ENCODE measurements around the gene CLSTN2. TPM values are rescaled to one million over a fixed set of nuclear protein-coding genes. Genes with fewer than 3 reads are reported as not detected.

Gene CLSTN2
- total RNA-seq, 2 donors from 2014 or later = 13.6 to 28.3 TPM

DNA sequence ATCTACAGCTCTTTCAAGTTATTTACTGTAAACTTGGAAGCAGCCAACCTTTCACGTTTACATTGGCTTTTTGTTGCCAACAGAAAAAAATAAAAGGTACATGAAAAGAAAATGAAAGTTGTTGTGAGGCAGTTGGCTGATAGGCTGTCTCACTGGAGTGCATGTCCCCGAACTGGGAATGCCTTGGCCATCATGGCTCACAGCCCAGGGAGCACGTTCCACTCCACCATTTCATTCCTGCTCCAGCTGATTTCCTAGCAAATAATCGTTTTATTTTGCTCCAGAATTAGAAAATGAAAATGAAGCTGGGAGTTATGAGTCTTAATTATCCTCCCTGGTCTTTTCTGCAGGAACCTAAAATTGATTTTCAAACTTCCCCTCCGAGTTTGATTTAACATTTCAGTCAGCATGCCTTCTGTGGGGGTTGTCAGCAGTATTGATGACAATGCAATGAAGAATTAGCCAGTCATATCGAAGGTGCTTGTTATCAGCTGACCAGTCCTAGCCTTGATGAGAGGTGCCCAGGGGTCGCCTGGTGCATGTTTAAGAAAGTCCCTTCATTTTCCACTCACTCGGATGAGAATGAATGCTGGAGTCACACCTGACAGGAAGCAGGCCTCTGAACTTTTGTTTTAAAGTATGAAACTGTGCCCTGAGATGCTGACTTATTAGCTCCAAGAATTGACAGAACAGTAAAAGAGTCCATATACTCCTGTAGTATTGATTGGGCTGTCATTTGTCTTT, 449.2 kb downstream of the CLSTN2 start:
- no peak overlapping the region for H3K27ac ChIP-seq
- H3K27me3 ChIP-seq = no peaks in the 10 kb centered on the region
- H3K4me3 ChIP-seq = no peak overlapping the region
- no peaks in the 10 kb centered on the region for H3K9me3 ChIP-seq
- peaks cover 0 to 17% of the 10 kb centered on the region in 2 donors for H3K4me1 ChIP-seq
- H3K36me3 ChIP-seq = no peaks in the 10 kb centered on the region
- TF ChIP-seq, protein P1, sequence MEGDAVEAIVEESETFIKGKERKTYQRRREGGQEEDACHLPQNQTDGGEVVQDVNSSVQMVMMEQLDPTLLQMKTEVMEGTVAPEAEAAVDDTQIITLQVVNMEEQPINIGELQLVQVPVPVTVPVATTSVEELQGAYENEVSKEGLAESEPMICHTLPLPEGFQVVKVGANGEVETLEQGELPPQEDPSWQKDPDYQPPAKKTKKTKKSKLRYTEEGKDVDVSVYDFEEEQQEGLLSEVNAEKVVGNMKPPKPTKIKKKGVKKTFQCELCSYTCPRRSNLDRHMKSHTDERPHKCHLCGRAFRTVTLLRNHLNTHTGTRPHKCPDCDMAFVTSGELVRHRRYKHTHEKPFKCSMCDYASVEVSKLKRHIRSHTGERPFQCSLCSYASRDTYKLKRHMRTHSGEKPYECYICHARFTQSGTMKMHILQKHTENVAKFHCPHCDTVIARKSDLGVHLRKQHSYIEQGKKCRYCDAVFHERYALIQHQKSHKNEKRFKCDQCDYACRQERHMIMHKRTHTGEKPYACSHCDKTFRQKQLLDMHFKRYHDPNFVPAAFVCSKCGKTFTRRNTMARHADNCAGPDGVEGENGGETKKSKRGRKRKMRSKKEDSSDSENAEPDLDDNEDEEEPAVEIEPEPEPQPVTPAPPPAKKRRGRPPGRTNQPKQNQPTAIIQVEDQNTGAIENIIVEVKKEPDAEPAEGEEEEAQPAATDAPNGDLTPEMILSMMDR (IDR thresholded peaks at IDR 0.05) = no peak
- no peak for DNase-seq (ENCODE audit: low spot score)

DNA sequence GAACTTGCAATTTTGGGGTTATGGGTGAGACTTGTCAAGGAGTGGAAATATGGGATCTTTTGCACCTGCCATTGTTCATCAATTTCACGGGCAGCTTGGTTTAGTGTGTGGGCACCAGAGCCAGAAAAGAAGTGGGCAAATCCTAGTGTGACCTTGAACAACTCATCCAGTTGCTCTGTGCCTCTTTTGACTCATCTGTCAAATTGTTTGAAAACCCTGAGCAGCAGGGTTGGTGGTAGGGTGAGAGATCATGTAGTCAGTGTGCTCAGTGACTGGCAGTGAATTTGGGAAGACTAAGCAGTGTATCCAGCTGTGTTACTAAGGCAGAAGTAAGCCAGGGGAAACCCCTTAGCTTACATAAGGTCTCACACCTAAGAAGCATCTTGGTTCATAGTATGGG, 449.9 kb downstream of the CLSTN2 start:
- Histone ChIP-seq H3K27ac (no peak overlapping the region), H3K4me3 (no peak overlapping the region), H3K36me3 (no peaks in the 10 kb centered on the region), H3K27me3 (no peaks in the 10 kb centered on the region), H3K9me3 (no peaks in the 10 kb centered on the region), H3K4me1 (peaks cover 0 to 17% of the 10 kb centered on the region in 2 donors)
- no peak for DNase-seq (ENCODE audit: low spot score)
- TF ChIP-seq, protein P1 (IDR thresholded peaks at IDR 0.05) = no peak

DNA sequence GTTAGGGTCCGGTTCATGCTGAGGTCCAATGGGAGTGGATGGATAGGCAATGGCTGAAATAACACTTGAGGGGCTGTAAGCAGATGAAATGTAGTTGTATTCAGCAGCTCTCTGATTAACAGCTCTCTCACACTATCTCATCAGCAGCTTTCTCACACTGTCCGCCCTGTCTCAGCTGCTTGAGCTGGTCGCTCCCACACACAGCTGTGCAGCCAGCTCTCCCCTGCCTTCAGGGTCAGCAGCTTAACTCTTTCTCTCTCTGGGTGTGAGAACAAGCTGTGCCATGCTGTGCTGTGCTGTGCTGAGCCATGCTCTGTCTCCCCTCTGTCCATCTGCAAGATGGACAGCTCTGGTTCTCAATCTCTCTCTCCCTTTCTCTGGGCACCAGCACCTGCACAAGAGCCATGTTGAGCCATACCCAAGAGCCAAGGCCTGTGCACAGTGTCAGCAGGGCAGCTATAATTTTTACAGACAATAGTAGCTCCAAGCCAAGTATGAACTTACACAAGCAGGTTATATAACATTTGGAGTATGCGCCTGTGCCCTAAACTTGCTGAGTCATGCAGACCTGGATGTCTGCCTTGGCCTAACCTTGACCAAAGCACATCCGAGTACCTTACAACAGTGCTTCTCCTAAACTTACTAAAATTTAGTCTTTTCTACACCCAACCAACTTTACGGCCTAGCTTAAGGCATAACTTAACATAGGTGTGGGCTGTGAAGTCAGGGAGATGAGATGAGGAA, 451.5 kb downstream of the CLSTN2 start:
- no peaks in the 10 kb centered on the region for H3K9me3 ChIP-seq
- peaks cover 0 to 17% of the 10 kb centered on the region in 2 donors for H3K4me1 ChIP-seq
- H3K4me3 ChIP-seq = no peak overlapping the region
- H3K27ac ChIP-seq = no peak overlapping the region
- no peak for DNase-seq (ENCODE audit: low spot score)
- no peaks in the 10 kb centered on the region for H3K36me3 ChIP-seq
- H3K27me3 ChIP-seq = no peaks in the 10 kb centered on the region
- TF ChIP-seq, protein P1 (IDR thresholded peaks at IDR 0.05) = no peak

DNA sequence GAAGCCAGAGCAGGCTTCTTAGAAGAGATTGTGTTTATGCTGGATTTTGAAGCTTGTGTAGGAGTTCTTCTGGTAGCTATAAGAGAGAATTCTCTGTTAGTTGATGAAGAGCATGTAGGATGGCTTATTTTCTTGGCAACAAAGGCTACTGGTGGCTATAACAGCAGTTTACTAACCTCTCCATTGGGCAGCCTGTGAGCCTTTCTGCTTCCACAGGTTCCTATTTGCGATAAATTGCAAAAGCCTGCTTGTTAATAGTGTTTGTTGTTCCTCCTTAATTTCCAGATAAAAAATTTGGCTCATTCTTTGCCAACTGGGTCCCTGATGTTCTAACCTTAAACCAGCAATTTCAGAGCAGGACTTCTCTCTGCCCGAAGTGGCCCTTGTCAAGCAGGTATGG, 452.3 kb downstream of the CLSTN2 start:
- Histone ChIP-seq H3K36me3 (no peaks in the 10 kb centered on the region), H3K9me3 (no peaks in the 10 kb centered on the region), H3K4me1 (peaks cover 0 to 17% of the 10 kb centered on the region in 2 donors), H3K4me3 (no peak overlapping the region), H3K27ac (no peak overlapping the region), H3K27me3 (no peaks in the 10 kb centered on the region)
- DNase-seq (ENCODE audit: low spot score) = no peak
- TF ChIP-seq, protein P1 (IDR thresholded peaks at IDR 0.05) = no peak

DNA sequence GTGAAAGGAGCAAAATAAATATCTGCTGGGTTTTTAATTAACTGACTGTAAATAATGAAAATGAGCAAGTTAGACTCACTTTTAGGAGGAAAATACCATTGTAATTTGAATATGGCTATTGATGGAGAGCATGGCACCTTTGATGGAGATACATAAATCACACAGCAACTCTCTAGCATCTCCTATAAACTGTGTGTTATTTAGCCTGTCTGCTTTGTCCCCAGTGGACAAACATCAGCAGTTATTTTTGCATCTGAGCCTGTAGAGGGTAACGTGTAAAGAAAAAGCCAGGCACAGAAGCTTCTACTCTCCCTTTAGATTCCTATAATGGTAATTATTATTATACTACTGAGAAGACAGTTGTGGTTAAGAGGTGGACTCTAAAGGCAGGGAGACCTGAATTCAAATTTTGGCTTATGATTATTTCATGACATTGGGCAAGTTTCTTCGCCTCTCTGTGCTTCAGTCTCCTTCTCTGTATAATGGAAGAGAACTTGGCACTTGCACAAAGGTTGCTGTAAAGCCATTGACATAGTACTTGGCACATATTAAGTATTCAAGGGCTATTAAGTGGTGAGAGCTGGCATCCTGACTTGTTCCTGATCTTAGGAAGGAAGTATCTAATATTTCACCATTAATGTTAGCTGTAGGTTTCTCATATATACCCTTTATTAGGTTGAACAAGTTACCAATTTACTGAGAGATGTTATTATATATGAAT, 453.4 kb downstream of the CLSTN2 start:
- Histone ChIP-seq H3K27me3 (no peaks in the 10 kb centered on the region), H3K4me3 (no peak overlapping the region), H3K4me1 (peaks cover 0 to 17% of the 10 kb centered on the region in 2 donors), H3K9me3 (no peaks in the 10 kb centered on the region), H3K27ac (no peak overlapping the region), H3K36me3 (no peaks in the 10 kb centered on the region)
- DNase-seq (ENCODE audit: low spot score) = no peak
- TF ChIP-seq, protein P1 (IDR thresholded peaks at IDR 0.05) = no peak

Measured in right atrium auricular region (tissue), 2 donors.